ENCODE data around the gene VWC2L. TPM values are rescaled to one million over a fixed set of nuclear protein-coding genes. Genes with fewer than 3 reads are reported as not detected.

The VWC2L gene
- total and polyA plus RNA-seq, 2 of the 4 experiments (the other 2 are of a cell fraction): not detected

GRCh38 chr2:214504599-214505376 lies 93.9 kb downstream of the VWC2L start:
- ATAC-seq (ENCODE audit: low read depth) (peak; percentile 66), DNase-seq (no peak)
- dilution Hi-C loops (cut with HindIII; ENCODE audit: low sequenced_read_pairs, unreplicated experiment): no loop called here
- ChIA-PET POLR2A (ENCODE audit: unreplicated experiment) (no interaction called here), CTCF (interaction anchor here (0.6 to 1.3 kb wide), 2 partner anchors 24 to 26 kb away, joined by 3 to 4 read pairs; no protein-coding TSS in a partner anchor)
- H2AK5ac ChIP-seq (ENCODE audit: low read depth, low read length): no peak overlapping the region
- no TSS peak for BruUV-seq (replicated peaks)
- WGBS, 2 experiments (ENCODE audit: extremely low coverage in 2 of 2, insufficient read length in 1 of 2): no CpG with 5 or more reads among the region's 8 CpGs
- intact Hi-C loops (cut with micrococcal nuclease): no loop called here
- H3K56ac ChIP-seq (ENCODE audit: extremely low read depth, insufficient read depth, low read length): no peak overlapping the region
- no peak overlapping the region for H4K91ac ChIP-seq (ENCODE audit: insufficient read depth, low read depth, low read length)
- no peak overlapping the region for H3K14ac ChIP-seq (replicated peaks; ENCODE audit: low read depth, low read length)
- in situ Hi-C loops (cut with MboI; ENCODE audit: low sequenced_read_pairs): no loop called here
- H3K18ac ChIP-seq (ENCODE audit: low read depth, low read length): peak overlapping the region; percentile 74; the same call in 1 of the 2 replicates
- TF ChIP-seq POLR2A (IDR thresholded peaks at IDR 0.05; ENCODE audit: low read depth, low read length) (no peak), BHLHE40 (IDR thresholded peaks at IDR 0.05; ENCODE audit: low read depth, low read length) (no peak), MXI1 (IDR thresholded peaks at IDR 0.05; ENCODE audit: borderline replicate concordance, low read depth, low read length) (no peak), ELK1 (IDR thresholded peaks at IDR 0.05; ENCODE audit: borderline replicate concordance, low read depth, low read length) (no peak), MAFK (IDR thresholded peaks at IDR 0.05; ENCODE audit: low read depth, low read length) (no peak), MAZ (IDR thresholded peaks at IDR 0.05; ENCODE audit: borderline replicate concordance, low read depth, low read length) (no peak), CEBPB (IDR thresholded peaks at IDR 0.05; ENCODE audit: low read depth, low read length) (no peak), RAD21 (IDR thresholded peaks at IDR 0.05; ENCODE audit: low read length) (no peak), RCOR1 (IDR thresholded peaks at IDR 0.05; ENCODE audit: insufficient replicate concordance, low read length) (no peak), FOS (IDR thresholded peaks at IDR 0.05; ENCODE audit: low read depth, low read length) (no peak)
- H2AK9ac ChIP-seq (replicated peaks; ENCODE audit: low read depth, low read length, poor library complexity): no peak overlapping the region
- peak overlapping the region; percentile 51; the same call in 1 of the 2 replicates for H2BK120ac ChIP-seq (ENCODE audit: low read depth, low read length)
- H4K8ac ChIP-seq (ENCODE audit: low read depth in 2 of 2, low read length in 2 of 2): peak overlapping the region in 1 of 2 experiments; percentile 26; a peak in 2 of 4 replicates
- no peak overlapping the region for H3K4ac ChIP-seq (ENCODE audit: low read depth, low read length)
- H3K4me2 ChIP-seq (ENCODE audit: low read depth, low read length): no peak overlapping the region
- peak overlapping the region; percentile 27 for H2BK20ac ChIP-seq (ENCODE audit: low read depth, low read length)
- H2AFZ ChIP-seq (replicated peaks; ENCODE audit: low read length, poor library complexity): no peak overlapping the region
- no peak overlapping the region for H3K4me3 ChIP-seq (ENCODE audit: insufficient read depth, low read depth, low read length)
- H4K5ac ChIP-seq (ENCODE audit: low read depth, low read length): peak overlapping the region; percentile 3; the same call in 1 of the 2 replicates
- peak overlapping the region; percentile 51 for H2BK5ac ChIP-seq (ENCODE audit: low read depth, low read length, poor library complexity, severe bottlenecking)
- H2BK15ac ChIP-seq (ENCODE audit: low read depth, low read length): no peak overlapping the region
- peak overlapping the region; percentile 25; the same call in 1 of the 2 replicates for H3K27ac ChIP-seq (ENCODE audit: insufficient read depth, low read length)
- H4K20me1 ChIP-seq (ENCODE audit: insufficient read depth, low read length): no peaks in the 10 kb centered on the region
- H3K79me1 ChIP-seq (ENCODE audit: low read depth in 1 of 2, low read length in 2 of 2): no peaks in the 10 kb centered on the region
- peaks cover 5% of the 10 kb centered on the region for H3K4me1 ChIP-seq (ENCODE audit: control insufficient read depth, insufficient read depth, low read length)
- no peaks in the 10 kb centered on the region for H3K9me1 ChIP-seq (ENCODE audit: insufficient read depth, low read length)
- H3K27me3 ChIP-seq (ENCODE audit: control insufficient read depth, insufficient read depth, low read length): no peaks in the 10 kb centered on the region
- H3K36me3 ChIP-seq (ENCODE audit: control insufficient read depth, insufficient read depth, low read length): no peaks in the 10 kb centered on the region
- no peak overlapping the region for H3K23ac ChIP-seq (ENCODE audit: low read depth, low read length)
- H3K9ac ChIP-seq (ENCODE audit: low read depth, low read length): no peak overlapping the region
- H3K9me3 ChIP-seq (ENCODE audit: control insufficient read depth, insufficient read depth, low read length): no peaks in the 10 kb centered on the region

Data from IMR-90 (cell line).